IPS-NIHi11 (cell line): ENCODE data around the gene SCAPER.
A peak's percentile ranks its signal among the peaks of the same experiment; 100 is the strongest.

Source experiments
- DNase-seq: peaks from one replicate; pipeline ENCODE4 v3.0.0; 2012; ENCODE audit warnings: mixed read lengths, low spot score

The SCAPER gene

GRCh38 chr15:76426941-76427340 is 478.2 kb downstream of the SCAPER start:
- DNase-seq, result no peak

- no peak for DNase-seq
Observed at GRCh38 chr15:76418352-76419140, 486.6 kb downstream of the SCAPER start.

- DNase-seq, result no peak
Observed at GRCh38 chr15:76401285-76401684, 503.9 kb downstream of the SCAPER start.

GRCh38 chr15:76398317-76399104 is 506.6 kb downstream of the SCAPER start:
- no peak for DNase-seq

- no peak for DNase-seq
Observed at GRCh38 chr15:76393614-76394013, 511.5 kb downstream of the SCAPER start.

GRCh38 chr15:76391847-76392246 is 513.3 kb downstream of the SCAPER start:
- no peak for DNase-seq

GRCh38 chr15:76391309-76391708 is 513.8 kb downstream of the SCAPER start:
- DNase-seq, result no peak

- no peak for DNase-seq
Observed at GRCh38 chr15:76390571-76390970, 514.6 kb downstream of the SCAPER start.

GRCh38 chr15:76386926-76387325 is 518.2 kb downstream of the SCAPER start:
- no peak for DNase-seq

GRCh38 chr15:76386178-76386577 is 519.0 kb downstream of the SCAPER start:
- DNase-seq, result no peak

GRCh38 chr15:76384409-76384808 is 520.7 kb downstream of the SCAPER start:
- DNase-seq, result no peak

- DNase-seq, result no peak
Observed at GRCh38 chr15:76382987-76383728, 522.0 kb downstream of the SCAPER start.

GRCh38 chr15:76381366-76381765 is 523.8 kb downstream of the SCAPER start:
- DNase-seq, result no peak

GRCh38 chr15:76380249-76380648 is 524.9 kb downstream of the SCAPER start:
- no peak for DNase-seq

- DNase-seq, result no peak
Observed at GRCh38 chr15:76378691-76379090, 526.4 kb downstream of the SCAPER start.

- no peak for DNase-seq
Observed at GRCh38 chr15:76377751-76378150, 527.4 kb downstream of the SCAPER start.

- no peak for DNase-seq
Observed at GRCh38 chr15:76377217-76377616, 527.9 kb downstream of the SCAPER start.

GRCh38 chr15:76376816-76377215 is 528.3 kb downstream of the SCAPER start:
- no peak for DNase-seq

- DNase-seq, result peak; percentile 79
Observed at GRCh38 chr15:76376029-76376428, 529.1 kb downstream of the SCAPER start.

- DNase-seq, result no peak
Observed at GRCh38 chr15:76368122-76368621, 537.0 kb downstream of the SCAPER start.

GRCh38 chr15:76366714-76367113 is 538.4 kb downstream of the SCAPER start:
- no peak for DNase-seq

- no peak for DNase-seq
Observed at GRCh38 chr15:76363251-76363650, 541.9 kb downstream of the SCAPER start.
